Measurements from ENCODE around the gene DCLK3.

The DCLK3 gene

GRCh38 chr3:36680952-36681351 lies 83.4 kb downstream of the DCLK3 start:
- no peak for DNase-seq (ENCODE audit: low read depth, low spot score)
- H3K4me3 ChIP-seq (ENCODE audit: low read depth, low read length), result no peak overlapping the region
- CTCF ChIA-PET, result no interaction called here
- POLR2A ChIA-PET, result interaction anchor here (0.5 kb wide), 1 partner anchor 297 kb away, joined by 3 read pairs; no protein-coding TSS in a partner anchor
- TF ChIP-seq, protein P1, sequence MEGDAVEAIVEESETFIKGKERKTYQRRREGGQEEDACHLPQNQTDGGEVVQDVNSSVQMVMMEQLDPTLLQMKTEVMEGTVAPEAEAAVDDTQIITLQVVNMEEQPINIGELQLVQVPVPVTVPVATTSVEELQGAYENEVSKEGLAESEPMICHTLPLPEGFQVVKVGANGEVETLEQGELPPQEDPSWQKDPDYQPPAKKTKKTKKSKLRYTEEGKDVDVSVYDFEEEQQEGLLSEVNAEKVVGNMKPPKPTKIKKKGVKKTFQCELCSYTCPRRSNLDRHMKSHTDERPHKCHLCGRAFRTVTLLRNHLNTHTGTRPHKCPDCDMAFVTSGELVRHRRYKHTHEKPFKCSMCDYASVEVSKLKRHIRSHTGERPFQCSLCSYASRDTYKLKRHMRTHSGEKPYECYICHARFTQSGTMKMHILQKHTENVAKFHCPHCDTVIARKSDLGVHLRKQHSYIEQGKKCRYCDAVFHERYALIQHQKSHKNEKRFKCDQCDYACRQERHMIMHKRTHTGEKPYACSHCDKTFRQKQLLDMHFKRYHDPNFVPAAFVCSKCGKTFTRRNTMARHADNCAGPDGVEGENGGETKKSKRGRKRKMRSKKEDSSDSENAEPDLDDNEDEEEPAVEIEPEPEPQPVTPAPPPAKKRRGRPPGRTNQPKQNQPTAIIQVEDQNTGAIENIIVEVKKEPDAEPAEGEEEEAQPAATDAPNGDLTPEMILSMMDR (IDR thresholded peaks at IDR 0.05; ENCODE audit: insufficient read depth, low read length, missing control alignments), result no peak

DNA sequence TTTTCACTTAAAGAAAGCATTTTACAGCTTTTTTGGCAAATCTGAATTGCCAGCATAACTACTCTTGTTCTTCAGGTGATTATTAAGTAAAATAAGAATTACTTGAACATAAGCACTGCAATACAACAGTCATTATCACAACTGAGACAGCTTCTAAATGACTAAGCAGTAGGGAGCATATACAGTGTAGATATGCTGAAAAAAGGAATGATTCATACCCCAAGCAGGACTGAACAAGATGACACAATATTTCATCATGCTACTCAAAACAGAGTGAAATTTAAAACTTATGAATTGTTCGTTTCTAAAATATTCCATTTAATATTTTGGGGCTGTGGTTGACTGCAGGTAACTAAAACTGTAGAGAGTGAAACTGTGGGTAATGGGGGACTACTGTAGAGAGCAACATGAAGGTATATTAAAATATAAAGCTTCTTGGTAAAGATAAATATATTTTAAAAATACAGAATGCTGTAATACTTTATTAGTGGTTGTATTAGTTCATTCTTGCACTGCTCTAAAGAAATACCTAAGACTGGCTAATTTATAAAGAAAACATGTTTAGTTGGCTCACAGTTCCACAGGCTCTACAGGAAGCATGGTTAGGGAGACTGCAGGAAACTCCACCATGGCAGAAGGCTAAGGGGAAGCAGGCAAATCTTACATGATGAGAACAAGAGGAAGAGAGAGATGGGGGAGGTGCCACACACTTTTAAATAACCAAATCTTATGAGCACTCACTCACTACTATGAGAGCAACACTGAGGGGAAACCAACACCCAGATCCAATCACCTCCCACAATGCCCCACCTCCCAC lies 84.8 kb downstream of the DCLK3 start:
- TF ChIP-seq, protein P1 (IDR thresholded peaks at IDR 0.05; ENCODE audit: insufficient read depth, low read length, missing control alignments), result no peak
- DNase-seq (ENCODE audit: low read depth, low spot score), result peak; percentile 82
- ChIA-PET POLR2A (interaction anchor here (1.2 kb wide), 1 partner anchor 16 kb away, joined by 3 read pairs; no protein-coding TSS in a partner anchor), CTCF (interaction anchor here (2.4 kb wide), 1 partner anchor 15 kb away, joined by 14 read pairs; no protein-coding TSS in a partner anchor)
- H3K4me3 ChIP-seq (ENCODE audit: low read depth, low read length), result no peak overlapping the region

- H3K4me3 ChIP-seq (ENCODE audit: low read depth, low read length), result no peak overlapping the region
- DNase-seq (ENCODE audit: low read depth, low spot score), result no peak
- TF ChIP-seq, protein P1 (IDR thresholded peaks at IDR 0.05; ENCODE audit: insufficient read depth, low read length, missing control alignments), result no peak
- ChIA-PET POLR2A (interaction anchor here (0.7 to 1.8 kb wide), 3 partner anchors 17 to 29 kb away, joined by 3 to 11 read pairs (median 8); no protein-coding TSS in a partner anchor), CTCF (interaction anchor here (0.9 to 2.4 kb wide), 4 partner anchors 17 to 38 kb away, joined by 3 to 14 read pairs (median 3); no protein-coding TSS in a partner anchor)
These were observed 85.9 kb downstream of the DCLK3 start for GRCh38 chr3:36678216-36679013.

- POLR2A ChIA-PET, result interaction anchor here (0.7 to 1.8 kb wide), 6 partner anchors 17 to 165 kb away, joined by 3 to 11 read pairs (median 3); no protein-coding TSS in a partner anchor
- CTCF ChIA-PET, result interaction anchor here (0.8 to 2.4 kb wide), 6 partner anchors 11 to 37 kb away, joined by 3 to 14 read pairs (median 3); no protein-coding TSS in a partner anchor
- TF ChIP-seq, protein P1 (IDR thresholded peaks at IDR 0.05; ENCODE audit: insufficient read depth, low read length, missing control alignments), result no peak
- H3K4me3 ChIP-seq (ENCODE audit: low read depth, low read length), result peak overlapping the region; percentile 39
- peak; percentile 91 for DNase-seq (ENCODE audit: low read depth, low spot score)
These were observed 86.9 kb downstream of the DCLK3 start for GRCh38 chr3:36677331-36678007.

- TF ChIP-seq, protein P1 (IDR thresholded peaks at IDR 0.05; ENCODE audit: insufficient read depth, low read length, missing control alignments), result no peak
- ChIA-PET POLR2A (no interaction called here), CTCF (interaction anchor here (1.2 to 1.8 kb wide), 3 partner anchors 10 to 39 kb away, joined by 3 to 5 read pairs (median 3); no protein-coding TSS in a partner anchor)
- no peak for DNase-seq (ENCODE audit: low read depth, low spot score)
- H3K4me3 ChIP-seq (ENCODE audit: low read depth, low read length), result no peak overlapping the region
These were observed 89.5 kb downstream of the DCLK3 start for GRCh38 chr3:36674816-36675215.
